Activated CD4-positive, alpha-beta T cell treated with anti-CD3 and anti-CD28 coated beads for 36 hours (primary cell): ENCODE measurements around the gene SMIM32. TPM values are rescaled to one million over a fixed set of nuclear protein-coding genes. Genes with fewer than 3 reads are reported as not detected.

Source experiments
- ATAC-seq: fragments of 200-7000 bp; cut with Tn5 transposase; one replicate; pipeline ENCODE4 v1.10.0; 2021; ENCODE audit warnings: mild to moderate bottlenecking, moderate library complexity
- CTCF ChIA-PET: fragments of 350-600 bp; sonication (Branson Sonifier 250); formaldehyde crosslinking; loops from one replicate; lab custom pipeline; 2021; ENCODE audit warnings: antibody characterized with exemption; lab: Charles Lee
- POLR2A ChIA-PET: fragments of 350-600 bp; sonication (Branson Sonifier 250); formaldehyde crosslinking; loops from one replicate; lab custom pipeline; 2021; ENCODE audit warnings: antibody characterized with exemption, inconsistent platforms; lab: Charles Lee
- DNase-seq: peaks from one replicate; pipeline ENCODE4 v3.0.0-alpha.2; 2020
- H3K27ac Mint-ChIP-seq: one replicate; pipeline ENCODE4 v1.8.0; 2021; ENCODE audit warnings: mixed read lengths
- H3K27me3 Mint-ChIP-seq: one replicate; pipeline ENCODE4 v1.8.0; 2021; ENCODE audit warnings: mixed read lengths
- H3K36me3 Mint-ChIP-seq: one replicate; pipeline ENCODE4 v1.8.0; 2021; ENCODE audit warnings: low read depth, mixed read lengths
- H3K4me1 Mint-ChIP-seq: one replicate; pipeline ENCODE4 v1.8.0; 2021; ENCODE audit warnings: mixed read lengths
- H3K4me3 Mint-ChIP-seq: one replicate; pipeline ENCODE4 v1.8.0; 2021; ENCODE audit warnings: mild to moderate bottlenecking, moderate library complexity, mixed read lengths
- H3K9me3 Mint-ChIP-seq: one replicate; pipeline ENCODE4 v1.8.0; 2021; ENCODE audit warnings: low read depth, mixed read lengths
- intact Hi-C, 2 experiments: fragments of 100-400 bp; cut with DNase I in 1 of 2; cut with micrococcal nuclease in 1 of 2; formaldehyde crosslinking; loops; one replicate each; pipeline versions ENCODE4 v1.14.2 to v1.15.1; 2022 to 2024; cut with DNase I, micrococcal nuclease
- total RNA-seq, 2 experiments: library from RNA; stranded (reverse); gene quantifications; one replicate each; pipeline ENCODE4 v1.2.3, GENCODE V29; 2021

SMIM32 gene
- total RNA-seq, 2 experiments from 2014 or later = not detected

DNA sequence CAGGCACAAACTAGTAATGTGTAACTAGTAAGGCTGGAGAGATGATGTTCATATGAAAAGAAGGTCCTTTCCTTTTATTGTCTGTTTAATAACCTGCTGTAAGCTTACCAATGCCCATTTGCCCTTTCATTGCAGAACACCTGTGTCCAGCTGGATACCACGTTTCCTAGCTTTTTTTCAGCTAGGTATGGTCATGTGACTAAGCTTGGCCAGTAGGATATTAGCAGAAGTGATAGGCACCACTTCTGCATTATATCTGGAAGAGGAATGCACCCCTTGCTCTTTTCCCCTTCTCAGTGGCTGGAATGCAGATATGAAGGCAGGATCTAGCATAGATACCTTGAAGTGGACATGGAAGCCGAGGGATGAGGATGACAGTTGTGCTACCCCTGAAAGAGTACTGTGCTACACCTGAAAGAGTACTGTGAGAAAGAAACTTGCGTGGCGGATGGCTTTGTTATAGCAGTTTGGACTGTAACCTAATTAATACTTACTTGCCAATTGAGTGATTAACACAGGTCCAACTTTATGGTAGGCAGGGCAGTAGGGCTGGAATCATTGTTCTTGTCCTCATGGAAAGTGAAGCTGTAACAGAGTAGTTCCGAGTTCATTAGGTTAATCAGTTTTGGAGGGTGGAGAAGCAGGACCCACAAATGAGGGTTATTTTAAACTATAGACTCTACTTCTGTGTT, 6.8 kb downstream of the SMIM32 start:
- intact Hi-C loops = no loop called here
- H3K4me3 Mint-ChIP-seq = no peak overlapping the region
- ChIA-PET POLR2A (no interaction called here), CTCF (interaction anchor here (0.7 to 2.3 kb wide), 2 partner anchors 14 to 40 kb away, joined by 3 to 9 read pairs; no protein-coding TSS in a partner anchor)
- ATAC-seq = no peak
- H3K27ac Mint-ChIP-seq = no peak overlapping the region
- DNase-seq = no peak
- no peaks in the 10 kb centered on the region for H3K36me3 Mint-ChIP-seq
- no peaks in the 10 kb centered on the region for H3K9me3 Mint-ChIP-seq
- H3K27me3 Mint-ChIP-seq = peaks cover 11% of the 10 kb centered on the region
- no peaks in the 10 kb centered on the region for H3K4me1 Mint-ChIP-seq

GRCh38 chr5:136182618-136183017, 10.3 kb downstream of the SMIM32 start:
- H3K27ac Mint-ChIP-seq = no peak overlapping the region
- ATAC-seq (no peak), DNase-seq (no peak)
- intact Hi-C loops = no loop called here
- H3K4me3 Mint-ChIP-seq = no peak overlapping the region
- no peaks in the 10 kb centered on the region for H3K4me1 Mint-ChIP-seq
- peaks cover 2% of the 10 kb centered on the region for H3K36me3 Mint-ChIP-seq
- ChIA-PET POLR2A (no interaction called here), CTCF (interaction anchor here (0.6 kb wide), 1 partner anchor 56 kb away, joined by 3 read pairs; no protein-coding TSS in a partner anchor)
- peaks cover 4% of the 10 kb centered on the region for H3K27me3 Mint-ChIP-seq
- no peaks in the 10 kb centered on the region for H3K9me3 Mint-ChIP-seq

GRCh38 chr5:136174021-136174659, 18.8 kb downstream of the SMIM32 start:
- Mint-ChIP-seq H3K4me3 (no peak overlapping the region), H3K36me3 (peaks cover 6% of the 10 kb centered on the region), H3K27me3 (peaks cover 2% of the 10 kb centered on the region), H3K27ac (no peak overlapping the region), H3K9me3 (no peaks in the 10 kb centered on the region), H3K4me1 (no peaks in the 10 kb centered on the region)
- no peak for ATAC-seq
- intact Hi-C loops = loop anchor here (1.0 to 10.0 kb wide), 4 partner anchors 199 to 287 kb away; no protein-coding TSS in a partner anchor
- POLR2A ChIA-PET = no interaction called here
- no peak for DNase-seq
- CTCF ChIA-PET = interaction anchor here (0.7 to 2.7 kb wide), 2 partner anchors 11 to 21 kb away, joined by 3 to 9 read pairs; no protein-coding TSS in a partner anchor

DNA sequence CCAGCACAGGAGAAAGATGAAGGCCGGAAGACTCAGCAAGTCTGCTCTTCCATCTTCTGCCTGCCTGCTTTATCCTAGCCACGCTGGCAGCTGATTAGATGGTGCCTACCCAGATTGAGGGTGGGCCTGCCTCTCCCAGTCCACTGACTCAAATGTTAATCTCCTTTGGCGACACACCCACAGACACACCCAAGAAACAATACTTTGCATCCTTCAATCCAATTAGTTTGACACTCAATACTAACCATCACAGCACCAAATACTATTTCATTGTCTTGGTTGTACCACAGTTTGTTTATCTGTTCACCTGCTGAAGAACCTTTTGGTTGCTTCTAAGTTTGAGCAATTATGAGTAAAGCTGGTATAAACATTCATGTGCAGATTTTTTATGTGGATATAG, 23.7 kb downstream of the SMIM32 start:
- Mint-ChIP-seq H3K9me3 (no peaks in the 10 kb centered on the region), H3K27ac (no peak overlapping the region), H3K4me1 (no peaks in the 10 kb centered on the region), H3K27me3 (no peaks in the 10 kb centered on the region), H3K4me3 (no peak overlapping the region), H3K36me3 (peaks cover 4% of the 10 kb centered on the region)
- POLR2A ChIA-PET = no interaction called here
- CTCF ChIA-PET = no interaction called here
- no peak for DNase-seq
- intact Hi-C loops = no loop called here
- no peak for ATAC-seq

DNA sequence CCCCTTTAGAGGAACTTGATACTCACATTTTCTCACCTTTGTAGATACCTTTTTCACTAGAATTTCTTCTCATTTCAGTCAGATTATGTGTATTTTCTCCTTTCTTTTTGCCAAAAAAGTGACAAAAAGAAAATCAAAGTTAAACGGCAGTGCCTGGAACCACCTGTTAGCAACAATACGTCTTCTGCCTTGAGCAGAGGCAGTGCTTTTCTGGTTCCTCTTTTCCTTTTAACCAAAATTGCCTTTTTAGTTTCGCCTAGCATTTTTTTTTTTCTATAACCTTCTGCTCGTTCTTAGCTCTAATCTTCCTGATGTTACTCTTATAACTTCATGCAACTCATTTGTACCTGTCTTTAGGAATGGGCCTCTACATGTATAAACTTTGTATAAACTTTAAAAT, 26.1 kb downstream of the SMIM32 start:
- no peak overlapping the region for H3K27ac Mint-ChIP-seq
- no peaks in the 10 kb centered on the region for H3K9me3 Mint-ChIP-seq
- intact Hi-C loops = no loop called here
- H3K4me3 Mint-ChIP-seq = no peak overlapping the region
- no peak for DNase-seq
- ATAC-seq = no peak
- peaks cover 2% of the 10 kb centered on the region for H3K36me3 Mint-ChIP-seq
- H3K27me3 Mint-ChIP-seq = no peaks in the 10 kb centered on the region
- POLR2A ChIA-PET = no interaction called here
- H3K4me1 Mint-ChIP-seq = no peaks in the 10 kb centered on the region
- CTCF ChIA-PET = no interaction called here

GRCh38 chr5:136164226-136164625, 28.7 kb downstream of the SMIM32 start:
- ATAC-seq = no peak
- Mint-ChIP-seq H3K4me3 (no peak overlapping the region), H3K4me1 (no peaks in the 10 kb centered on the region), H3K36me3 (no peaks in the 10 kb centered on the region), H3K27ac (no peak overlapping the region), H3K9me3 (no peaks in the 10 kb centered on the region), H3K27me3 (no peaks in the 10 kb centered on the region)
- ChIA-PET CTCF (interaction anchor here (1.0 kb wide), 1 partner anchor 11 kb away, joined by 4 read pairs; no protein-coding TSS in a partner anchor), POLR2A (no interaction called here)
- intact Hi-C loops = no loop called here
- no peak for DNase-seq

DNA sequence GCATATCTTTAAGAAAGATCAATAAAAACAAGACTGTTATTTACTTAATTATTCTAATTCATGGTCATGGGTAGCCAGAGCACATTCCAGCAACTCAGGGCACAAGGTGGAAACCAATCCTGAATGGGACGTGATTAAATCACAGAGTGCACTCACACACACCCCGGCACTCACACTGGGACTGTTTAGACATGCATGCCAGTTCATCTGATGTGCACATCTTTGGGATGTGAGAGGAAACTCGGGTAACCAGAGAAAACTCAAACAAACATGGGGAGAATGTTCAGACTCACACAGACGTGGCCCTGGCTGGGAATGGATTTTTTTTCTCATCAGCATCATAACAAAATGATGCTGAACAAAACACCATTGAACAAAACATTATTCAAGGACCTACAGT, 31.0 kb downstream of the SMIM32 start:
- no peak overlapping the region for H3K4me3 Mint-ChIP-seq
- no peaks in the 10 kb centered on the region for H3K36me3 Mint-ChIP-seq
- ChIA-PET CTCF (no interaction called here), POLR2A (no interaction called here)
- H3K27ac Mint-ChIP-seq = no peak overlapping the region
- no peaks in the 10 kb centered on the region for H3K9me3 Mint-ChIP-seq
- no peak for DNase-seq
- H3K27me3 Mint-ChIP-seq = no peaks in the 10 kb centered on the region
- H3K4me1 Mint-ChIP-seq = no peaks in the 10 kb centered on the region
- no peak for ATAC-seq
- intact Hi-C loops = no loop called here

DNA sequence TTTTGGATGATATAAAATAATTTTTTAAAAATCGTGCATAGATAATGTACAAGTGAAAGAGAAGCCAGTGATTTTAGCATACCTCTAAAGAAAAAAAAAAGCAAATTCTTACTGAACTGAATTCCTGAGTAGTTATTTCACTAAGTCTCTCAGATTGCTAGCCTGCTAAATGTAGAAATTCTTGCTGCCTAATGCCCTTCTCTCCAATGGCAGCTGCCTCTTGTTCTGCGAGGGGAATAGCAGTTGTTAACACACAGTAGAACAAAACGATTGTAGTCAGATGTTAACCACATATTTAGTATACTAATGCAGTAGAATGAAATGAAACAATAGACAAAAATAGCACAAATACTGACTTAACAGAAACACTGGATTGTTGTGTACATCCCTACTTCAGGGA, 33.5 kb downstream of the SMIM32 start:
- Mint-ChIP-seq H3K36me3 (peaks cover 3% of the 10 kb centered on the region), H3K4me1 (no peaks in the 10 kb centered on the region), H3K4me3 (no peak overlapping the region), H3K27me3 (no peaks in the 10 kb centered on the region), H3K9me3 (no peaks in the 10 kb centered on the region), H3K27ac (no peak overlapping the region)
- no peak for ATAC-seq
- intact Hi-C loops = no loop called here
- CTCF ChIA-PET = interaction anchor here (0.6 kb wide), 1 partner anchor 19 kb away, joined by 3 read pairs; no protein-coding TSS in a partner anchor
- POLR2A ChIA-PET = interaction anchor here (0.6 kb wide), 1 partner anchor 204 kb away, joined by 3 read pairs; no protein-coding TSS in a partner anchor
- DNase-seq = no peak

DNA sequence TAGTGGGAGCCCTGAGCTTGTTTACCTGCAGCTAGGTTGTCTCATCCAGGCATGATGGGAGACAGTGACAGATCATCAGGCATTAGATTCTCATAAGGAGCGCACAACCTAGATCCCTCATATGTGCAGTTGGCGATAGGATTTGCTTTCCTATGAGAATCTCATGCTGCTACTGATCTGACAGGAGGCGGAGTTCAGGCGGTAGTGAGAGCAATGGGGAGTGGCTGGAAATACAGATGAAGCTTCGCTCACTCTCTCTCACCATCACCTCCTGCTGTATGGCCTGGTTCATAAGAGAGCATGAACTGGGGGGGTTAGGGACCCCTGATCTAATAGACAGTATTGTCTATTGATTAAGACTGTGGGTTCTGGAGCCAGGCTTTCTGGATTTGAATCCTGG, 35.4 kb downstream of the SMIM32 start:
- no peaks in the 10 kb centered on the region for H3K9me3 Mint-ChIP-seq
- DNase-seq (no peak), ATAC-seq (no peak)
- ChIA-PET CTCF (no interaction called here), POLR2A (no interaction called here)
- intact Hi-C loops = no loop called here
- peaks cover 3% of the 10 kb centered on the region for H3K36me3 Mint-ChIP-seq
- H3K27me3 Mint-ChIP-seq = no peaks in the 10 kb centered on the region
- H3K27ac Mint-ChIP-seq = no peak overlapping the region
- H3K4me1 Mint-ChIP-seq = no peaks in the 10 kb centered on the region
- H3K4me3 Mint-ChIP-seq = no peak overlapping the region

DNA sequence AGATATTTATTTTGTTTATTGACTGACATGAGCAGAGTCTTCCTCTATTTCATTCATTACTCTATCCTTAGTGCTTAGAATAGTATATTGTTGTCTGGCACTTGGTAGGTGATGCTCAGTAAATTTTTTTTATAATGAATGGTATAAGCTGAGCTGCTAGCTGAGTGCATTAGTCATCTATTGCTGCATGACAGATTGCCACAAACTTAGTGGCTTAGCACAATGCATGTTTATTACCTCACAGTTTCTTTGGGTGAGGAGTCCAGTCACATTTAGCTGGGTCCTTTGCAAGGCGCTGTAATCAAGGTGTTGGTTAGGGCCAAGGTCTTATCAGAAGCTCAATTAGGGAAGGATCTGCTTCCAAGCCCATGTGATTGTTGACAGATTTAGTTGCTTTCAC, 37.2 kb downstream of the SMIM32 start:
- H3K36me3 Mint-ChIP-seq = peaks cover 3% of the 10 kb centered on the region
- no peaks in the 10 kb centered on the region for H3K9me3 Mint-ChIP-seq
- no peaks in the 10 kb centered on the region for H3K27me3 Mint-ChIP-seq
- no peaks in the 10 kb centered on the region for H3K4me1 Mint-ChIP-seq
- intact Hi-C loops = no loop called here
- H3K4me3 Mint-ChIP-seq = no peak overlapping the region
- no peak overlapping the region for H3K27ac Mint-ChIP-seq
- ChIA-PET CTCF (no interaction called here), POLR2A (no interaction called here)
- DNase-seq (no peak), ATAC-seq (no peak)

DNA sequence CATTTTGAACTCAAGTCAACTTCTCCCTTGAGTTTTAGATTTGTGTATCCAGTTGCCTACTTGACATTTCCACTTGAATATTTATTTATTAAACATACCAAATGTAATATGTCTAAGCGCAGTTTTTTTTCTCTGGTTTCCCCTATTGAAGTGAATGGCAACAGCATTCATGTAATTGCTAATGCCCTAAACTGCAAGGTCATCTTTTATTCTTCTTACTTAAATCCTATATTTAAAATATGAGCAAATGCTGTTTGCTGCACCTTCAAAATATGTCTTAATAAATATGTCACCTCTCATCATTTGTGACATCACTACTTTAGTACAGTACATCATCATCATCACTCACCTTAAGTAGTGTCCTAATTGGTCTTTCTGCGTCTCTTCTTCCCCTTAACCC, 37.9 kb downstream of the SMIM32 start:
- Mint-ChIP-seq H3K27ac (no peak overlapping the region), H3K27me3 (no peaks in the 10 kb centered on the region), H3K36me3 (peaks cover 3% of the 10 kb centered on the region), H3K9me3 (no peaks in the 10 kb centered on the region), H3K4me1 (no peaks in the 10 kb centered on the region), H3K4me3 (no peak overlapping the region)
- no peak for ATAC-seq
- CTCF ChIA-PET = interaction anchor here (1.5 kb wide), 1 partner anchor 97 kb away, joined by 5 read pairs; no protein-coding TSS in a partner anchor
- POLR2A ChIA-PET = no interaction called here
- intact Hi-C loops = no loop called here
- no peak for DNase-seq
